T-cell (primary cell): Measurements from ENCODE around the gene LYRM1. TPM values are rescaled to one million over a fixed set of nuclear protein-coding genes. Genes with fewer than 3 reads are reported as not detected.
"Not testable (repeated sequence)": the region's sequence is repeated elsewhere in the genome, so short reads cannot be mapped to it uniquely, and the experiment has no call there.

Experiments used
- ATAC-seq, 4 experiments: fragments of 200-7000 bp in 3 of 4; fragments of 150-1000 bp in 1 of 4; cut with Tn5 transposase; replicated peaks in 1 of 4; 1 replicate in 3 of 4; 2 replicates in 1 of 4; pipeline ENCODE4 v1.10.0; 2021; ENCODE audit warnings: moderate library complexity in 3 of 4, mild to moderate bottlenecking in 2 of 4, moderate number of reproducible peaks in 1 of 4
- CTCF ChIA-PET, 2 donors: fragments of 300-600 bp; sonication (Branson Sonifier 250); formaldehyde crosslinking; loops; one replicate each; lab custom pipeline; 2022; ENCODE audit warnings: antibody characterized with exemption in 2 of 2; lab: Charles Lee
- POLR2A ChIA-PET, 2 donors: fragments of 300-600 bp; sonication (Branson Sonifier 250); formaldehyde crosslinking; loops; one replicate each; lab custom pipeline; 2022; ENCODE audit warnings: antibody characterized with exemption in 2 of 2; lab: Charles Lee
- DNase-seq, 35 experiments: peaks; one replicate each; pipeline versions ENCODE4 v3.0.0 to v3.0.0-alpha.2; 2013 to 2023
- H3K27ac ChIP-seq: one replicate; pipeline ENCODE4 v1.5.1; 2013; ENCODE audit warnings: low read length
- H3K27me3 ChIP-seq, 2 experiments: replicated peaks in 1 of 2; 1 replicate in 1 of 2; 2 replicates in 1 of 2; pipeline versions ENCODE4 v1.6.1 to v1.7.0; 2013; ENCODE audit warnings: low read length in 1 of 2, mixed read lengths in 1 of 2; ENCODE audit not compliant: control insufficient read depth in 2 of 2, insufficient read depth in 2 of 2; ENCODE audit errors: extremely low read depth in 1 of 2
- H3K36me3 ChIP-seq, 2 donors: 1 replicate in 1 of 2; 2 replicates in 1 of 2; pipeline versions ENCODE4 v1.6.1 to v1.7.0; 2013; ENCODE audit warnings: low read length in 1 of 2; ENCODE audit not compliant: control insufficient read depth in 2 of 2, insufficient read depth in 1 of 2; ENCODE audit errors: extremely low read depth in 1 of 2
- H3K4me1 ChIP-seq, 2 experiments: 1 replicate in 1 of 2; 2 replicates in 1 of 2; pipeline versions ENCODE4 v1.6.1 to v1.7.0; 2013; ENCODE audit warnings: low read length in 2 of 2, mixed read lengths in 1 of 2; ENCODE audit not compliant: insufficient read depth in 2 of 2, control insufficient read depth in 1 of 2; ENCODE audit errors: extremely low read depth in 1 of 2
- H3K4me3 ChIP-seq, 2 donors: 1 replicate in 1 of 2; 2 replicates in 1 of 2; pipeline versions ENCODE4 v1.5.1 to v1.7.0; 2013; ENCODE audit warnings: mild to moderate bottlenecking in 2 of 2, low read length in 1 of 2, moderate library complexity in 1 of 2; ENCODE audit not compliant: control insufficient read depth in 1 of 2; ENCODE audit errors: extremely low read depth in 1 of 2
- H3K9me3 ChIP-seq: 2 replicates; pipeline ENCODE4 v1.7.0; 2013
- H3K27ac Mint-ChIP-seq, 2 donors: one replicate each; pipeline ENCODE4 v1.8.0; 2020 to 2021; ENCODE audit warnings: mild to moderate bottlenecking in 2 of 2, mixed read lengths in 2 of 2
- H3K27me3 Mint-ChIP-seq, 2 donors: one replicate each; pipeline ENCODE4 v1.8.0; 2021 to 2022; ENCODE audit warnings: mixed read lengths in 2 of 2
- H3K36me3 Mint-ChIP-seq: one replicate; pipeline ENCODE4 v1.8.0; 2021; ENCODE audit warnings: mixed read lengths
- H3K4me1 Mint-ChIP-seq, 3 donors: one replicate each; pipeline ENCODE4 v1.8.0; 2020 to 2022; ENCODE audit warnings: mixed read lengths in 3 of 3, mild to moderate bottlenecking in 1 of 3
- H3K4me3 Mint-ChIP-seq, 3 donors: one replicate each; pipeline ENCODE4 v1.8.0; 2020 to 2022; ENCODE audit warnings: mild to moderate bottlenecking in 3 of 3, mixed read lengths in 3 of 3, moderate library complexity in 3 of 3
- H3K9me3 Mint-ChIP-seq, 3 donors: one replicate each; pipeline ENCODE4 v1.8.0; 2020 to 2022; ENCODE audit warnings: mixed read lengths in 3 of 3
- WGBS: methylation state at CpG from one replicate; pipeline ENCODE4 v1.1.5; 2013; ENCODE audit warnings: missing lambda C conversion rate; ENCODE audit not compliant: insufficient coverage; 5-methylcytosine and 5-hydroxymethylcytosine counted together
- total RNA-seq, 35 experiments: library from RNA in 6 of 35; stranded (reverse) in 6 of 35; fragments of 120-200 nt in 1 of 35; gene quantifications; one replicate each; pipeline versions ENCODE4 v1.2.1 to v1.2.4 and lab custom pipeline; 2013 to 2026

Gene LYRM1
- total RNA-seq, 5 donors from 2014 or later (not counting 1 experiment from before 2014, with no cell fraction given): 16.2 to 23.6 (median 19.6) TPM

- H3K4me1 ChIP-seq, ATAC-seq, H3K9me3 Mint-ChIP-seq, DNase-seq, H3K27me3 ChIP-seq, H3K27ac ChIP-seq, H3K27ac Mint-ChIP-seq, H3K4me3 Mint-ChIP-seq, H3K27me3 Mint-ChIP-seq, H3K4me3 ChIP-seq, H3K9me3 ChIP-seq: not testable (repeated sequence)
- peaks cover 49% of the 10 kb centered on the region for H3K36me3 Mint-ChIP-seq
- H3K36me3 ChIP-seq: peaks cover 5 to 16% of the 10 kb centered on the region in 2 donors
- ChIA-PET POLR2A (interaction anchor here (0.6 kb wide), 2 partner anchors 11 to 415 kb away, joined by 4 read pairs; no protein-coding TSS in a partner anchor), CTCF (interaction anchor here (0.6 to 0.7 kb wide), 2 partner anchors 14 to 18 kb away, joined by 3 to 4 read pairs; no protein-coding TSS in a partner anchor)
- 97% methylated on average over 4 of the region's 6 CpGs for WGBS
- peaks cover 6 to 27% (median 12%) of the 10 kb centered on the region in 3 donors for H3K4me1 Mint-ChIP-seq
Observed at GRCh38 chr16:20864376-20864775, 36.2 kb upstream of the LYRM1 start.

DNA sequence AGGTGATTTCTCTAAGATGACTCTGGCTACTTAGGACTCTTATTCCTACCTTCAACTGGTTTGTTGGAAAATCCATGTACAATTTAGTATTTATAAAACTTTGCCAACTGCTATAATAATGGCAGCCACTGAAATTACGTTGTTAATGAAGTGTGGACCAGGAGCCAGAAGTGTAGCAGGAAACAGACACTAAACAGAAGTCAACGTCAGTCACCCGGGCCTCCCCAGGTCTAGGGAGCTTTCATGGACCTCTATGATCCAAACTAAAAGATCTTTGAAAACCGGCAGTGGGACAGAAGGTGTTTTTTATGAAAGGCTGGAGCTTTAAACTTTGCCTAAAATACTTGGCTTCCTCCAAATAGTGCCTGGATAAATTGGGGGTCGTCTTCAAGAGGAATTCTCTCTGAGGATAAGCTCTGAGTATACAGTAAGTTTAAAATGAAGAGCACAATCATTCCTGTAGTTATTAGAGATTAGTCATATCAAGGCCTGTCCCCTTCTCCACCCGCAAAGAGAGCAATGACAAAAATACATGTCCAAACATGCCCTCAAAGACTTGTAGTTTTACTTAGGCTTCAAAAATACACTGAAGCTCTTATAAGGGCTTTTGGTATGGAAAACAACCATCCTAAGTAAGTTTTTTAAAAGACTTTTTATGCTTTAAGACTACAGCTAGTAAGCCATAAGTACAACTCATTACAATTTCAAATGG, 35.0 kb upstream of the LYRM1 start:
- H3K4me3 ChIP-seq: no peak overlapping the region
- ChIA-PET POLR2A (no interaction called here), CTCF (interaction anchor here in 1 of 2 donors (0.6 to 1.1 kb wide), 2 partner anchors 9 to 1282 kb away, joined by 3 to 4 read pairs; no protein-coding TSS in a partner anchor)
- Mint-ChIP-seq H3K4me3 (no peak overlapping the region), H3K4me1 (peaks cover 6 to 27% (median 12%) of the 10 kb centered on the region in 3 donors), H3K27me3 (no peaks in the 10 kb centered on the region), H3K27ac (no peak overlapping the region), H3K36me3 (peaks cover 40% of the 10 kb centered on the region), H3K9me3 (no peaks in the 10 kb centered on the region)
- H3K27me3 ChIP-seq: no peaks in the 10 kb centered on the region
- DNase-seq (no peak), ATAC-seq (no peak)
- no CpG with 5 or more reads among the region's 6 CpGs for WGBS
- H3K36me3 ChIP-seq: peaks cover 0 to 7% of the 10 kb centered on the region in 2 donors
- H3K9me3 ChIP-seq: no peaks in the 10 kb centered on the region
- H3K4me1 ChIP-seq: no peaks in the 10 kb centered on the region
- H3K27ac ChIP-seq: no peak overlapping the region

- H3K27ac Mint-ChIP-seq: no peak overlapping the region
- Histone ChIP-seq H3K27me3 (no peaks in the 10 kb centered on the region), H3K9me3 (no peaks in the 10 kb centered on the region), H3K36me3 (peaks cover 0 to 3% of the 10 kb centered on the region in 2 donors), H3K4me3 (no peak overlapping the region), H3K4me1 (no peaks in the 10 kb centered on the region), H3K27ac (no peak overlapping the region)
- no peaks in the 10 kb centered on the region for H3K9me3 Mint-ChIP-seq
- WGBS: 85% methylated on average over 5 of the region's 6 CpGs
- ATAC-seq: no peak
- peaks cover 35% of the 10 kb centered on the region for H3K36me3 Mint-ChIP-seq
- H3K27me3 Mint-ChIP-seq: no peaks in the 10 kb centered on the region
- peaks cover 6 to 31% (median 12%) of the 10 kb centered on the region in 3 donors for H3K4me1 Mint-ChIP-seq
- DNase-seq: no peak
- CTCF ChIA-PET: interaction anchor here in 1 of 2 donors (0.6 to 1.1 kb wide), 2 partner anchors 8 to 1282 kb away, joined by 3 to 4 read pairs; no protein-coding TSS in a partner anchor
- POLR2A ChIA-PET: no interaction called here
- no peak overlapping the region for H3K4me3 Mint-ChIP-seq
Observed at GRCh38 chr16:20866145-20866772, 34.3 kb upstream of the LYRM1 start.

DNA sequence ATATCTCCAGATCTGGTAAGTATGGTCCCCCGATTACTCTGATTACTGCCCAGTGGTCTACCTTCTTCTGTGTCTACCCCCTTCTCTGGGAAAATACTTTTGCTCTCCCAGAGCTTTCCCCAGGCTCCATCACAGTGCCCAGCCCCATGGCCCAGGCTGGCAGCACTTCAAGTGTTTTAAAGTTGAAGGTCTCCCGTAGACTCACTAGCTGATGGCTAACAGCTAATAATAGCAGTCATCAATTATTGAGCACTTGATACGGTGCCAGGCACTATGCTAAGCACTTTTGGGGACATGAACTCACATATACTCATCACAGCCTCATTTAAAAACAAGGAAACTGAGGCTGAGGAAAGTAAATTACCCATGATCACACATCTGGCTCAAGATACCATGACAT, 33.8 kb upstream of the LYRM1 start:
- H3K27ac ChIP-seq: no peak overlapping the region
- no peaks in the 10 kb centered on the region for H3K27me3 ChIP-seq
- DNase-seq: no peak
- Mint-ChIP-seq H3K9me3 (no peaks in the 10 kb centered on the region), H3K36me3 (peaks cover 31% of the 10 kb centered on the region), H3K4me3 (no peak overlapping the region), H3K27me3 (no peaks in the 10 kb centered on the region), H3K4me1 (peaks cover 10 to 32% (median 13%) of the 10 kb centered on the region in 3 donors), H3K27ac (no peak overlapping the region)
- no peaks in the 10 kb centered on the region for H3K4me1 ChIP-seq
- H3K36me3 ChIP-seq: peaks cover 0 to 3% of the 10 kb centered on the region in 2 donors
- ChIA-PET POLR2A (no interaction called here), CTCF (no interaction called here)
- WGBS: 96% methylated on average over 3 of the region's 3 CpGs
- ATAC-seq: no peak
- no peak overlapping the region for H3K4me3 ChIP-seq
- no peaks in the 10 kb centered on the region for H3K9me3 ChIP-seq

DNA sequence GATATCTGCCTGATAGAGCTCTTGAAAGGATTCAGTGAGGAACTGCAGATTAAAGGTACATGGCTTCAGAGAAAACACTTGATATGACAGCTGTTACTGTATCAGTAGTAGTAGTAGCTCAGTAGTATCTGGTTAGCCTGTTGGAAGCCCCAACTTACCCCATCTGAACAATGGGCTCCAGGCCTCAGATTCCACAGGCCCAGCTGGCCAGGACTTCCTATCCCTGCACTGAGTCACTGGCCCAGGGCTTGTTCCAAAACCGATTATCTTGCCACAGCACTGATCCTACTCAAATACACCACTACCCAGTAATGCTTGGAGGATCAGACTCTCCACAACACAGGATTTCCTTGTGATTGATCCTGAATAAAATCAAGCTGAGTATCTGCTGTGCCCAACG, 33.0 kb upstream of the LYRM1 start:
- no peaks in the 10 kb centered on the region for H3K9me3 ChIP-seq
- Mint-ChIP-seq H3K36me3 (peaks cover 26% of the 10 kb centered on the region), H3K27ac (no peak overlapping the region), H3K4me3 (no peak overlapping the region), H3K27me3 (no peaks in the 10 kb centered on the region), H3K9me3 (no peaks in the 10 kb centered on the region), H3K4me1 (peaks cover 13 to 40% (median 20%) of the 10 kb centered on the region in 3 donors)
- no peak overlapping the region for H3K27ac ChIP-seq
- WGBS: 100% methylated on average over 2 of the region's 2 CpGs
- H3K36me3 ChIP-seq: no peaks in the 10 kb centered on the region
- no peaks in the 10 kb centered on the region for H3K27me3 ChIP-seq
- H3K4me3 ChIP-seq: no peak overlapping the region
- DNase-seq (no peak), ATAC-seq (no peak)
- CTCF ChIA-PET: no interaction called here
- H3K4me1 ChIP-seq: no peaks in the 10 kb centered on the region
- POLR2A ChIA-PET: interaction anchor here in 1 of 2 donors (0.6 kb wide), 1 partner anchor 653 kb away, joined by 7 read pairs; no protein-coding TSS in a partner anchor

GRCh38 chr16:20868890-20869289, 31.7 kb upstream of the LYRM1 start:
- no peak overlapping the region for H3K4me3 ChIP-seq
- no peak overlapping the region for H3K27ac Mint-ChIP-seq
- H3K36me3 Mint-ChIP-seq: peaks cover 23% of the 10 kb centered on the region
- H3K9me3 Mint-ChIP-seq: no peaks in the 10 kb centered on the region
- ATAC-seq: no peak
- H3K4me1 ChIP-seq: peaks cover 2 to 7% of the 10 kb centered on the region in 2 experiments
- WGBS: 92% methylated on average over 3 of the region's 3 CpGs
- no peak overlapping the region for H3K4me3 Mint-ChIP-seq
- ChIA-PET POLR2A (no interaction called here), CTCF (no interaction called here)
- no peaks in the 10 kb centered on the region for H3K9me3 ChIP-seq
- no peaks in the 10 kb centered on the region for H3K27me3 ChIP-seq
- H3K27me3 Mint-ChIP-seq: no peaks in the 10 kb centered on the region
- H3K4me1 Mint-ChIP-seq: peaks cover 23 to 53% (median 29%) of the 10 kb centered on the region in 3 donors
- no peaks in the 10 kb centered on the region for H3K36me3 ChIP-seq
- no peak overlapping the region for H3K27ac ChIP-seq
- DNase-seq: no peak
